Measurements from ENCODE around the gene ZNF575.

Gene ZNF575

GRCh38 chr19:43532962-43533545, at the start of gene ZNF575:
TSS of gene ZNF575 (plus strand) at chr19:43533188. CDS start at chr19:43534423, 1,235 bp downstream.
- peak; percentile 82 for DNase-seq (ENCODE audit: low read depth)

- DNase-seq (ENCODE audit: low read depth): no peak
Observed at GRCh38 chr19:43483281-43483680, 49.7 kb upstream of the ZNF575 start.

- DNase-seq (ENCODE audit: low read depth): no peak
Observed at GRCh38 chr19:43485951-43486350, 47.0 kb upstream of the ZNF575 start.

GRCh38 chr19:43486412-43486811, 46.6 kb upstream of the ZNF575 start:
- DNase-seq (ENCODE audit: low read depth): no peak

- no peak for DNase-seq (ENCODE audit: low read depth)
Observed at GRCh38 chr19:43488179-43488578, 44.8 kb upstream of the ZNF575 start.

GRCh38 chr19:43489310-43489709, 43.7 kb upstream of the ZNF575 start:
- no peak for DNase-seq (ENCODE audit: low read depth)

GRCh38 chr19:43489979-43490599, 42.9 kb upstream of the ZNF575 start:
- DNase-seq (ENCODE audit: low read depth): no peak

- no peak for DNase-seq (ENCODE audit: low read depth)
Observed at GRCh38 chr19:43490759-43491158, 42.2 kb upstream of the ZNF575 start.

GRCh38 chr19:43495082-43495481, 37.9 kb upstream of the ZNF575 start:
- no peak for DNase-seq (ENCODE audit: low read depth)

- DNase-seq (ENCODE audit: low read depth): no peak
Observed at GRCh38 chr19:43496960-43497359, 36.0 kb upstream of the ZNF575 start.

- no peak for DNase-seq (ENCODE audit: low read depth)
Observed at GRCh38 chr19:43498233-43498842, 34.6 kb upstream of the ZNF575 start.

GRCh38 chr19:43499042-43499441, 33.9 kb upstream of the ZNF575 start:
- DNase-seq (ENCODE audit: low read depth): no peak

GRCh38 chr19:43501661-43502418, 31.1 kb upstream of the ZNF575 start:
- no peak for DNase-seq (ENCODE audit: low read depth)

GRCh38 chr19:43502419-43502976, 30.5 kb upstream of the ZNF575 start:
- DNase-seq (ENCODE audit: low read depth): no peak

- peak; percentile 99 for DNase-seq (ENCODE audit: low read depth)
Observed at GRCh38 chr19:43503501-43504425, 29.2 kb upstream of the ZNF575 start.

- DNase-seq (ENCODE audit: low read depth): peak; percentile 40
Observed at GRCh38 chr19:43504426-43505185, 28.4 kb upstream of the ZNF575 start, which contains the start of gene PHLDB3. TSS of gene PHLDB3 (minus strand) at chr19:43504746. CDS start at chr19:43504118, 628 bp downstream.

GRCh38 chr19:43505186-43505456, 27.9 kb upstream of the ZNF575 start:
- DNase-seq (ENCODE audit: low read depth): no peak

GRCh38 chr19:43505941-43506340, 27.0 kb upstream of the ZNF575 start:
- no peak for DNase-seq (ENCODE audit: low read depth)

- DNase-seq (ENCODE audit: low read depth): no peak
Observed at GRCh38 chr19:43506629-43507028, 26.4 kb upstream of the ZNF575 start.

GRCh38 chr19:43507880-43508279, 25.1 kb upstream of the ZNF575 start:
- no peak for DNase-seq (ENCODE audit: low read depth)

GRCh38 chr19:43510713-43511112, 22.3 kb upstream of the ZNF575 start:
- DNase-seq (ENCODE audit: low read depth): no peak
